NCI-H1694 treated with DMSO at 0.1 percent for 48 hours (cell line): ENCODE measurements around the gene FAM9B.

ENCODE experiments used
- DNase-seq: peaks from one replicate; lab custom pipeline; 2025; lab: John Stamatoyannopoulos, UW

Gene FAM9B

DNA sequence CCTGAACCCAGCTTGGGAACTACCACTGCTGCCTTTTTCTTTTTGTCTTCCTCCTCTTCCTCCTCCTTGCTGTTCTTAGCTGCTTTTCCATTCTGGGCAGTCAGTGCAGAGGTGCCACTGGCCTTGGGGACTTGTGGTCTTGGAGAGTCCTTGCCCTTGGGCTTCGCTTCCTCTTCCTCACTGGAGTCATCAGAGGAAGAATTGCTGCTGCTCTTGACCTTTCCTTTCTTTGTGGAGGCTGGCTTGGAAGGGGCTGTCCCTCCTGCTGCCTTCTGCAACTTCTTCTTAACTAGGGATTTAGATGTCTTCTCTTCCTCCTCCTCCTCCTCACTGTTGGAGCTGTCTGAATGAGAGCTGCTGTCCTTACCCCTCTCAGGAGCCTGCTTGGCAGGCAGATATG, 53.2 kb downstream of the FAM9B start:
- no peak for DNase-seq
